ENCODE data around the gene DNAH3. TPM values are rescaled to one million over a fixed set of nuclear protein-coding genes. Genes with fewer than 3 reads are reported as not detected.
A peak's percentile ranks its signal among the peaks of the same experiment; 100 is the strongest.
"Not testable (repeated sequence)": the region's sequence is repeated elsewhere in the genome, so short reads cannot be mapped to it uniquely, and the experiment has no call there.

DNAH3 gene
- total and polyA plus RNA-seq, 2 of the 13 experiments (the other 11 are each of a cell fraction or from before 2014, with no cell fraction given) = 0.07 to 0.08 TPM

DNA sequence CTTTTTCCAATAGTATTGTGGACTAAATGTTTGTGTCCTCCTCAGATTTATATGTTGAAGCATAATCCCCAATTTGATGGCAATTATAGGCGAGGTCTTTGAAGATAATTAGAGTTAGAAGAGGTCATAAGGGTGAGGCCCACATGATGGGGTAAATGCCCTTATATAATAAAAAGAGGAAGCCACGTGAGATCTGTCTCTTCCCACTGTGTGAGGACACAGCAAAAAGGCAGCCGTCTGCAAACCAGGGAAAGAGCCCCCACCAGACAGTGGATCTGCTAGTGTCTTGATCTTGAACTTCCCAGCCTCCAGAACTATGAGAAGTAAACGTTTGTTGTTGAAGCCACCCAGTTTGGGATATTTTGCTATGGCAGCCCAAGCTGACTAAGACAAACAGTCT, 174.1 kb downstream of the DNAH3 start:
- no peak overlapping the region for H3K9ac ChIP-seq (ENCODE audit: insufficient read depth, low read depth, low read length)
- no peak overlapping the region for H3K27ac ChIP-seq (ENCODE audit: extremely low read length, insufficient read depth, low read length)
- no peak for FAIRE-seq
- TF ChIP-seq ZNF564 (CRISPR knock-in tag; IDR thresholded peaks at IDR 0.05) (0 out of 2 replicates have a peak, but pooled peaks have one; percentile 44), SKI (IDR thresholded peaks at IDR 0.05; ENCODE audit: partially characterized antibody) (no peak)
- no peaks in the 10 kb centered on the region for H3K9me3 ChIP-seq (ENCODE audit: low read length)
- no peaks in the 10 kb centered on the region for H4K20me1 ChIP-seq (ENCODE audit: insufficient read depth, low read length)
- H3K4me2 ChIP-seq (ENCODE audit: low read depth, low read length) = no peak overlapping the region
- no peak overlapping the region for H2AFZ ChIP-seq (ENCODE audit: low read length)
- 6% methylated on average over 4 of the region's 4 CpGs for WGBS (ENCODE audit: low lambda C conversion rate)
- 0 out of 5 replicates have a peak, but pooled peaks cover 0 to 3% of the 10 kb centered on the region in 2 experiments for H3K27me3 ChIP-seq (ENCODE audit: control insufficient read depth in 1 of 2, insufficient read depth in 2 of 2, low read length in 2 of 2)
- DNase-seq (ENCODE audit: low spot score) = no peak
- in situ Hi-C loops (cut with HindIII; ENCODE audit: extremely low pct_ligation_motif_present, low pct_unique_long_range_greater_than_20kb) (no loop called here), intact Hi-C loops (cut with micrococcal nuclease; ENCODE audit: unreplicated experiment) (no loop called here)
- H3K4me3 ChIP-seq (replicated peaks in 1 of 3; ENCODE audit: insufficient read depth in 1 of 3, low read depth in 2 of 3, low read length in 3 of 3) = no peak overlapping the region
- ChIA-PET POLR2A (no interaction called here), CTCF (ENCODE audit: low intra/inter-chr PET ratio, low total read pairs) (no interaction called here)
- no peaks in the 10 kb centered on the region for H3K36me3 ChIP-seq (replicated peaks in 1 of 2; ENCODE audit: control insufficient read depth in 1 of 2, insufficient read depth in 2 of 2, low read length in 2 of 2)
- BruUV-seq (replicated peaks) = no TSS peak
- ATAC-seq = no peak
- no peaks in the 10 kb centered on the region for H3K79me2 ChIP-seq (ENCODE audit: insufficient read depth, low read length)
- H3K4me1 ChIP-seq (ENCODE audit: insufficient read depth, low read length) = no peaks in the 10 kb centered on the region

DNA sequence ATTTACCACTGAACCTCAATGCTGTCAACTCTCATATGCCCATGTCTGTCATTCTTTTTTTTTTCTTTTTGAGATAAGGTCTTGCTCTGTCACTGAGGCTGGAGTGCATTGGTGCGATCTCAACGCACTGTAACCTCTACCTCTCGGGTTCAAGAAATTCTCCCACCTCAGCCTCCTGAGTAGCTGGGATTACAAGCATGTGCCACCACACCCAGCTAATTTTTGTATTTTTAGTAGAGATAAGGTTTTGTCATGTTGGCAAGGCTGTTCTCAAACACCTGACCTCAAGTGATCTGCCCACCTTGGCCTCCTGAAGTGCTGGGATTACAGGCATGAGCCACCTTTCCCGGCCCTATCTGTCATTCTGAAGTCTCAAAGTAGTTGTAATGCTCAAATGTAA, 177.4 kb downstream of the DNAH3 start:
- FAIRE-seq = not testable (repeated sequence)

DNA sequence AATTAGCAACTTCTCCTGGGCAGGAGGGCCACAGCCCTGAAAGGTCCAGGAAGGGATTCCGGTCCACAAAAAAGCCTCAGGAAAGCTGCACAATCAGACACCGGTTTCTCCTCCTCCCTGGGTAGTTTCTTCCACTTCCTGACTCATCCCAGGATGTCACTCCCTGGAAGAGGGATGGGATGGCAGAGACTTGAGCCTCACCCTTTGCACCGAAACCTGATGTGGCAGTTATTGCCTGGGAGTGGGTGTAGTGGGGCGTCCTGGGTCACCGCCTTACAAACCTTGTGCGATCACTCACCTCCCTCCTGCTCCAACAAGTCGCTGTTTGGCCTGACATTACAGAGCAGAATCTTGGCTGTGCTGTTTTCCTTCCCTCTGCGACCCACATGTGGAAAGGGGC, 179.2 kb downstream of the DNAH3 start:
- no peak overlapping the region for H3K27ac ChIP-seq (ENCODE audit: extremely low read length, insufficient read depth, low read length)

More for the DNA sequence above, 177.4 kb downstream of the DNAH3 start:
- H3K9ac ChIP-seq (ENCODE audit: insufficient read depth, low read depth, low read length); H3K27ac ChIP-seq (ENCODE audit: extremely low read length, insufficient read depth, low read length); POLR2A ChIA-PET; BruUV-seq (replicated peaks); H3K4me3 ChIP-seq (replicated peaks in 1 of 3; ENCODE audit: insufficient read depth in 1 of 3, low read depth in 2 of 3, low read length in 3 of 3); H3K4me1 ChIP-seq (ENCODE audit: insufficient read depth, low read length); intact Hi-C loops (cut with micrococcal nuclease; ENCODE audit: unreplicated experiment); ATAC-seq; DNase-seq (ENCODE audit: low spot score); in situ Hi-C loops (cut with HindIII; ENCODE audit: extremely low pct_ligation_motif_present, low pct_unique_long_range_greater_than_20kb); CTCF ChIA-PET (ENCODE audit: low intra/inter-chr PET ratio, low total read pairs); H2AFZ ChIP-seq (ENCODE audit: low read length); H3K36me3 ChIP-seq (replicated peaks in 1 of 2; ENCODE audit: control insufficient read depth in 1 of 2, insufficient read depth in 2 of 2, low read length in 2 of 2); H3K9me3 ChIP-seq (ENCODE audit: low read length); H3K79me2 ChIP-seq (ENCODE audit: insufficient read depth, low read length); H4K20me1 ChIP-seq (ENCODE audit: insufficient read depth, low read length); H3K4me2 ChIP-seq (ENCODE audit: low read depth, low read length): not testable (repeated sequence)
- 52% methylated on average over 4 of the region's 4 CpGs for WGBS (ENCODE audit: low lambda C conversion rate)
- H3K27me3 ChIP-seq (ENCODE audit: control insufficient read depth in 1 of 2, insufficient read depth in 2 of 2, low read length in 2 of 2) = peaks cover 0 to 20% of the 10 kb centered on the region in 2 experiments; a peak in 3 of 5 replicates

More for the DNA sequence above, 179.2 kb downstream of the DNAH3 start:
- Histone ChIP-seq H3K9ac (ENCODE audit: insufficient read depth, low read depth, low read length) (no peak overlapping the region), H3K27me3 (ENCODE audit: control insufficient read depth in 1 of 2, insufficient read depth in 2 of 2, low read length in 2 of 2) (peaks cover 0 to 30% of the 10 kb centered on the region in 2 experiments; a peak in 3 of 5 replicates), H2AFZ (ENCODE audit: low read length) (no peak overlapping the region), H3K79me2 (ENCODE audit: insufficient read depth, low read length) (no peaks in the 10 kb centered on the region), H3K9me3 (ENCODE audit: low read length) (no peaks in the 10 kb centered on the region), H3K4me2 (ENCODE audit: low read depth, low read length) (no peak overlapping the region), H3K36me3 (replicated peaks in 1 of 2; ENCODE audit: control insufficient read depth in 1 of 2, insufficient read depth in 2 of 2, low read length in 2 of 2) (no peaks in the 10 kb centered on the region), H3K4me3 (replicated peaks in 1 of 3; ENCODE audit: insufficient read depth in 1 of 3, low read depth in 2 of 3, low read length in 3 of 3) (no peak overlapping the region), H4K20me1 (ENCODE audit: insufficient read depth, low read length) (no peaks in the 10 kb centered on the region), H3K4me1 (ENCODE audit: insufficient read depth, low read length) (no peaks in the 10 kb centered on the region)
- ChIA-PET CTCF (ENCODE audit: low intra/inter-chr PET ratio, low total read pairs) (no interaction called here), POLR2A (no interaction called here)
- in situ Hi-C loops (cut with HindIII; ENCODE audit: extremely low pct_ligation_motif_present, low pct_unique_long_range_greater_than_20kb) (no loop called here), intact Hi-C loops (cut with micrococcal nuclease; ENCODE audit: unreplicated experiment) (no loop called here)
- TF ChIP-seq ZNF263 (CRISPR knock-in tag; IDR thresholded peaks at IDR 0.05) (0 out of 2 replicates have a peak, but pooled peaks have one; percentile 26), FOSL1 (CRISPR knock-in tag; IDR thresholded peaks at IDR 0.05; ENCODE audit: borderline replicate concordance) (no peak)
- WGBS (ENCODE audit: low lambda C conversion rate) = 56% methylated on average over 8 of the region's 8 CpGs
- no peak for FAIRE-seq
- DNase-seq (ENCODE audit: low spot score) = no peak
- no peak for ATAC-seq
- BruUV-seq (replicated peaks) = no TSS peak

Measured in HepG2 (cell line).